A673 (cell line): Measurements from ENCODE around the gene COL20A1. TPM values are rescaled to one million over a fixed set of nuclear protein-coding genes. Genes with fewer than 3 reads are reported as not detected.

Experiments
- BruUV-seq: library from RNA; stranded (reverse); fragments of 400-500 nt; replicated peaks from 2 replicates; lab custom pipeline; 2021; lab: Mats Ljungman, UMichigan
- CTCF ChIA-PET: fragments of 300-600 bp; sonication (Branson Sonifier 250); formaldehyde crosslinking; loops from one replicate; lab custom pipeline; 2022; ENCODE audit warnings: antibody characterized with exemption; lab: Charles Lee
- POLR2A ChIA-PET: fragments of 300-600 bp; sonication (Branson Sonifier 250); formaldehyde crosslinking; loops from one replicate; lab custom pipeline; 2022; ENCODE audit warnings: antibody characterized with exemption; ENCODE audit not compliant: low non-redundant PET; lab: Charles Lee
- DNase-seq: peaks from one replicate; pipeline ENCODE4 v3.0.0-alpha.2; 2015; ENCODE audit warnings: low spot score
- H3K27ac ChIP-seq: fragments of 200-600 bp; sonication (generic); 2 replicates; pipeline ENCODE4 v1.5.1; 2016; ENCODE audit warnings: mixed run types, low read depth, mild to moderate bottlenecking, mixed read lengths, antibody characterized with exemption, low read length; ENCODE audit not compliant: poor library complexity, severe bottlenecking
- H3K27me3 ChIP-seq: fragments of 200-600 bp; sonication (generic); replicated peaks from 2 replicates; pipeline ENCODE4 v1.6.1; 2017; ENCODE audit warnings: mixed run types, low read depth, mild to moderate bottlenecking, mixed read lengths, antibody characterized with exemption, low read length; ENCODE audit not compliant: insufficient read depth, poor library complexity
- H3K36me3 ChIP-seq: fragments of 200-600 bp; sonication (generic); 2 replicates; pipeline ENCODE4 v1.6.1; 2016; ENCODE audit warnings: mixed run types, mild to moderate bottlenecking, mixed read lengths, antibody characterized with exemption, low read length; ENCODE audit not compliant: insufficient read depth, poor library complexity, severe bottlenecking
- H3K4me1 ChIP-seq: fragments of 200-600 bp; sonication (generic); 2 replicates; pipeline ENCODE4 v1.6.1; 2017; ENCODE audit warnings: mixed run types, mild to moderate bottlenecking, mixed read lengths, antibody characterized with exemption, low read length; ENCODE audit not compliant: insufficient read depth, poor library complexity, severe bottlenecking
- H3K4me3 ChIP-seq: fragments of 200-600 bp; sonication (generic); 2 replicates; pipeline ENCODE4 v1.5.1; 2016; ENCODE audit warnings: low read depth, mixed run types, mild to moderate bottlenecking, mixed read lengths, low read length; ENCODE audit not compliant: poor library complexity, severe bottlenecking
- H3K9me3 ChIP-seq: fragments of 200-600 bp; sonication (generic); 2 replicates; pipeline ENCODE4 v1.6.1; 2016; ENCODE audit warnings: mixed run types, low read depth, mild to moderate bottlenecking, mixed read lengths, antibody characterized with exemption, low read length; ENCODE audit not compliant: poor library complexity, severe bottlenecking
- CTCF ChIP-seq: fragments of 300-800, 200-600 bp; sonication (generic); conservative IDR thresholded peaks from 2 replicates; pipeline ENCODE4 v1.5.1; 2017; ENCODE audit warnings: low read depth, mild to moderate bottlenecking, antibody characterized with exemption, low read length, moderate library complexity, mixed read lengths
- EZH2 ChIP-seq: fragments of 200-600 bp; sonication (generic); IDR thresholded peaks from 2 replicates; pipeline ENCODE4 v1.6.1; 2017; ENCODE audit warnings: borderline replicate concordance, low read depth, mild to moderate bottlenecking, mixed read lengths, antibody characterized with exemption, low read length; ENCODE audit not compliant: poor library complexity, severe bottlenecking
- intact Hi-C: fragments of 100-400 bp; cut with micrococcal nuclease; formaldehyde crosslinking; loops from one replicate; pipeline ENCODE4 v1.10.0; 2022; ENCODE audit not compliant: unreplicated experiment
- total RNA-seq: library from RNA; stranded (reverse); gene quantifications from 2 replicates; pipeline ENCODE4 v1.2.3, GENCODE V29; 2021

COL20A1 gene
- total RNA-seq, 1 experiment from 2014 or later, result not detected

- intact Hi-C loops, result no loop called here
- CTCF ChIA-PET, result no interaction called here
- Histone ChIP-seq H3K9me3 (no peaks in the 10 kb centered on the region), H3K36me3 (no peaks in the 10 kb centered on the region), H3K27me3 (no peaks in the 10 kb centered on the region), H3K4me1 (peaks cover 7% of the 10 kb centered on the region), H3K27ac (no peak overlapping the region), H3K4me3 (no peak overlapping the region)
- POLR2A ChIA-PET, result no interaction called here
- no peak for DNase-seq
- TF ChIP-seq EZH2 (no peak), CTCF (no peak)
- BruUV-seq, result no TSS peak
These were observed 49.8 kb downstream of the COL20A1 start for GRCh38 chr20:63342561-63343459.

- no peaks in the 10 kb centered on the region for H3K9me3 ChIP-seq
- H3K27ac ChIP-seq, result no peak overlapping the region
- BruUV-seq, result no TSS peak
- ChIA-PET CTCF (no interaction called here), POLR2A (no interaction called here)
- intact Hi-C loops, result no loop called here
- TF ChIP-seq CTCF (no peak), EZH2 (no peak)
- H3K4me3 ChIP-seq, result no peak overlapping the region
- H3K27me3 ChIP-seq, result no peaks in the 10 kb centered on the region
- no peak for DNase-seq
- H3K4me1 ChIP-seq, result peaks cover 7% of the 10 kb centered on the region
- H3K36me3 ChIP-seq, result no peaks in the 10 kb centered on the region
These were observed 50.8 kb downstream of the COL20A1 start for GRCh38 chr20:63343460-63344445.

- Histone ChIP-seq H3K4me3 (no peak overlapping the region), H3K36me3 (no peaks in the 10 kb centered on the region), H3K27me3 (no peaks in the 10 kb centered on the region), H3K27ac (no peak overlapping the region), H3K9me3 (no peaks in the 10 kb centered on the region), H3K4me1 (peaks cover 7% of the 10 kb centered on the region)
- DNase-seq, result no peak
- intact Hi-C loops, result no loop called here
- no TSS peak for BruUV-seq
- POLR2A ChIA-PET, result no interaction called here
- TF ChIP-seq EZH2 (no peak), CTCF (no peak)
- CTCF ChIA-PET, result no interaction called here
These were observed 51.8 kb downstream of the COL20A1 start for GRCh38 chr20:63344616-63345327.
